Urinary bladder (tissue), 4 donors: ENCODE results near the gene SEZ6L. TPM values are rescaled to one million over a fixed set of nuclear protein-coding genes. Genes with fewer than 3 reads are reported as not detected.

ENCODE experiments used
- DNase-seq: peaks from one replicate; pipeline ENCODE4 v3.0.0-alpha.2; 2015; ENCODE audit errors: extremely low spot score
- H3K27ac ChIP-seq: one replicate; pipeline ENCODE4 v1.5.1; 2013; ENCODE audit warnings: low read depth, mild to moderate bottlenecking, moderate library complexity
- H3K36me3 ChIP-seq: one replicate; pipeline ENCODE4 v1.6.1; 2013; ENCODE audit warnings: mild to moderate bottlenecking, moderate library complexity; ENCODE audit not compliant: insufficient read depth
- H3K4me1 ChIP-seq: one replicate; pipeline ENCODE4 v1.6.1; 2013; ENCODE audit warnings: mild to moderate bottlenecking, moderate library complexity; ENCODE audit not compliant: insufficient read depth
- H3K4me3 ChIP-seq: one replicate; pipeline ENCODE4 v1.5.1; 2013; ENCODE audit warnings: low read depth, low read length
- WGBS: extraction: QIAGEN DNeasy Blood & Tissue Kit; methylation state at CpG from one replicate; pipeline ENCODE4 v1.1.7; 2013; 5-methylcytosine and 5-hydroxymethylcytosine counted together
- polyA plus RNA-seq: library from polyadenylated mRNA; stranded (reverse); fragments of 200-250 nt; gene quantifications from one replicate; pipeline ENCODE4 v1.2.3, GENCODE V29; 2013
- total RNA-seq: library from RNA; depleted of rRNA; stranded (reverse); fragments of >200 nt; gene quantifications from one replicate; pipeline ENCODE4 v1.2.3, GENCODE V29; 2014
- donor health status: healthy with polysubstance abuse.
- donor health status: healthy.

Gene SEZ6L
- total and polyA plus RNA-seq, 2 donors: 0.48 to 2.0 TPM

DNA sequence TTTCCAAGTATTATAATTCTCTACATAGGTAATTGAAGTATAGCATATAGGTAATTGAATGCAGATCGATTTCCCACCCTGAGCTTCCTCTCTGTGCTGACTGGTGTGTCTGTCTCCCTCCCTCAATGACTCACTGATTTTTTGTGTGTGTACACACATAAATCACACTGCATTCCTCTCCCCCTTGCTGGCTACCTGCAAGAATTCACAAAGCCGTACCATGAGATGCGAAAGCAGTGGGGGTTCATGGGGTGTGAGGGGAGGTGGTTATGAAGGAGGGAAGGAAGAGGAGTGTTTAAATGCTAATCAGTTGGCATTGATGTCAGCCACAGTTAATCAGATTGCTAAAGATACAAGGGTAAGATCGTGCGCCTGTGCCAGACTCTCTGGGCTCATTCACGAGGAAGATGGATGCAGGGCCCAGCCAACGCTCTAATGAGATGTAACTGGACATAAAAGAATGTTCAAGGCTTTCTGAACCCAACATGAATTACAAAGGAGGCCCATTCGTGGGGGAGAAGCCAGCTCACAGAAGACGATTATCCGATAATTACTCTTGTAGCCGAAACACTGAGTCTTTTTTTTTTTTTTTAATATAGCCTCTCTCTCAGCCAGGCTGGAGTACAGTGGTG is 107.4 kb downstream of the SEZ6L start:
- Histone ChIP-seq H3K4me1 (no peaks in the 10 kb centered on the region), H3K27ac (no peak overlapping the region), H3K4me3 (no peak overlapping the region), H3K36me3 (no peaks in the 10 kb centered on the region)
- no peak for DNase-seq
- 58% methylated on average over 11 of the region's 11 CpGs for WGBS

DNA sequence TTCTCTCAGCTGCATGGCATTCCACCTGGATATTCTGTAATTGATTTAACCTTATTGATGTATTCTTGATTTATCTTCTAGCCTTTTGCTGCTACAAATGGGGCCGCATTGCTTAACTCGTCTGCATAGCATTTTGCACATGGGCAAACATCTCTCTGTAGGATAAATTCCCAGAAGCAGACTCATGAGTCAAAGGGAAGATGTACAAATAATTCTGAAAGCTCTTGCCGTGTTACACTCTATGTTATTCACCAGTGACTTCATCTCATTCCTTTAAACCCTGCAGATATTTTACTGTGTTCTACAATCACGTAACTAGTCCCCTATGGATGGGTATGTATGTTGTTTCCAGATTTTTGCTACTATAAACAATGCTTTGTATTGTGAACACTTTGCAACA is 112.7 kb downstream of the SEZ6L start:
- WGBS: 78% methylated on average over 4 of the region's 4 CpGs

DNA sequence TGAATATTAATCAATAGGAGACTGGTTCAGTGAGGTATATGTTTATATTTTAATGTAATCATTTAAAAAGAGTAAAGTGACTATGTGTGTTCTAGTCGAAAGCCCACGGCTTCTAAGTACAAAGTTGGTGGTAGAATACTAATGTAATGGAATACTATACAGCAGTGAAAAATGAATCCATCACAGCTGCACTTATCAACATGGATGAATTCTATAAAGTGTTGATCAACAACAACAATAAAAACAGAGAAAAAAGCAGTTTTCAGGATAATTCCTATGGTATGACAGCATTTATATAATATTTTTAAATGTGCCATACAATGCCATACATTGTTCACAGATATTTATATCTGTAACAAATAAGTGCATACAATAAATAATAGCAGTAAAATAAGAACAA is 114.1 kb downstream of the SEZ6L start:
- H3K27ac ChIP-seq: no peak overlapping the region
- WGBS: 94% methylated on average over 2 of the region's 2 CpGs

More for the DNA sequence above, 112.7 kb downstream of the SEZ6L start:
- no peak for DNase-seq
- Histone ChIP-seq H3K4me3 (no peak overlapping the region), H3K4me1 (no peaks in the 10 kb centered on the region), H3K36me3 (no peaks in the 10 kb centered on the region), H3K27ac (no peak overlapping the region)

DNA sequence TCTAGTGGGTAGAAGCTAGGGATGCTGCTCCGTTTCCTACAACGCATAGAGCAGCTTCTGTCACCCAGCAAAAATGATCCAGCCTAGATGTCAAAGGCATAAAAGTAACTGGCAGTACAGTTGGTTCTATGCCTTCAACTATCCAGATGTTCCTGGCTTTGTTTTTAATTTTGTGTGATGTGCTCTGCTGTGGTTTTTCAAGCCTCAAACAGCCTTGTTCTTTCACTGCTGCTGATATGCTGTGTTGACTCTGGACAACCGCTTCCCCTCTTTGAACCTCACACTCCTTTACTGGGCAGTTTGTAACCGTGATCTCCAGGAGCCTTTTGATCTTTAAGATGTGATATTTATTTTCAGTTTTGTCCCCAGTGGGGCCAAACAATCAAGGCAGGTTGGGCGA is 116.4 kb downstream of the SEZ6L start:
- Histone ChIP-seq H3K4me1 (no peaks in the 10 kb centered on the region), H3K27ac (no peak overlapping the region), H3K4me3 (no peak overlapping the region), H3K36me3 (no peaks in the 10 kb centered on the region)
- 57% methylated on average over 5 of the region's 5 CpGs for WGBS
- DNase-seq: no peak

More for the DNA sequence above, 114.1 kb downstream of the SEZ6L start:
- Histone ChIP-seq H3K4me3 (no peak overlapping the region), H3K36me3 (no peaks in the 10 kb centered on the region), H3K4me1 (no peaks in the 10 kb centered on the region)
- no peak for DNase-seq

DNA sequence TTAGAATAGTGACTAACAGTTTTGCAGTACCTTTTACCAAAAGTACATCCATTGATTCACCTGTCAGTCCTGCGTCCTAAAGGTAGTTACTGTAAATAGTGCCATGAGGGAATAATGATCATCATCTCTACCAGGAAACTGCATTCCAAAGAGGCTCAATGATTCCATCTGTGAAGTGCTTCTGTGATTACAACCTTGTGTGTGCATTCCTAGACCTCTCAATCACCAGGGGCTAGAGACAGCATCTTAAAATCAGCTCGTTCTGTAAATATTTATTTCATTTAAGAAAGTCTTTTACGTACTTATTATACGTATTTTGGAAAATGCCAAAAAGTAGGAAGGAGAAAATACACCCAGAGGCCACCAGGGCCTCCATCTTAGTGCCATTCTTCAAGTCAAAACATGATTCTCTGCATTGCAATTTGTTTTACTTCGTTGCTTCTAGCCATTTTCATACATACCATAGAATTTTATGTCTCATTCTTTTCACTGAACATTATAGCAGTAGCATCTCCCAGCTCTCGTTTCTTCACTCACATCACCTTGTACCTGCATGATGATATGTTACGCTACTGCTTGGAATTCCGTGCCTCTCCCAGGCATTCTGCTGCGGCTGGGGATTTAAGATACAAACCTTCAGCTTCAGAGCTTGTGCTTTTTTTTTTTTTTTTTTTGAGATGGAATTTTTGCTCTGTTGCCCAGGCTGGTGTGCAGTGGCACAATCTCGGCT is 117.0 kb downstream of the SEZ6L start:
- DNase-seq: no peak
- WGBS: 70% methylated on average over 10 of the region's 10 CpGs
- no peak overlapping the region for H3K27ac ChIP-seq
- no peaks in the 10 kb centered on the region for H3K4me1 ChIP-seq
- H3K4me3 ChIP-seq: no peak overlapping the region
- H3K36me3 ChIP-seq: no peaks in the 10 kb centered on the region

DNA sequence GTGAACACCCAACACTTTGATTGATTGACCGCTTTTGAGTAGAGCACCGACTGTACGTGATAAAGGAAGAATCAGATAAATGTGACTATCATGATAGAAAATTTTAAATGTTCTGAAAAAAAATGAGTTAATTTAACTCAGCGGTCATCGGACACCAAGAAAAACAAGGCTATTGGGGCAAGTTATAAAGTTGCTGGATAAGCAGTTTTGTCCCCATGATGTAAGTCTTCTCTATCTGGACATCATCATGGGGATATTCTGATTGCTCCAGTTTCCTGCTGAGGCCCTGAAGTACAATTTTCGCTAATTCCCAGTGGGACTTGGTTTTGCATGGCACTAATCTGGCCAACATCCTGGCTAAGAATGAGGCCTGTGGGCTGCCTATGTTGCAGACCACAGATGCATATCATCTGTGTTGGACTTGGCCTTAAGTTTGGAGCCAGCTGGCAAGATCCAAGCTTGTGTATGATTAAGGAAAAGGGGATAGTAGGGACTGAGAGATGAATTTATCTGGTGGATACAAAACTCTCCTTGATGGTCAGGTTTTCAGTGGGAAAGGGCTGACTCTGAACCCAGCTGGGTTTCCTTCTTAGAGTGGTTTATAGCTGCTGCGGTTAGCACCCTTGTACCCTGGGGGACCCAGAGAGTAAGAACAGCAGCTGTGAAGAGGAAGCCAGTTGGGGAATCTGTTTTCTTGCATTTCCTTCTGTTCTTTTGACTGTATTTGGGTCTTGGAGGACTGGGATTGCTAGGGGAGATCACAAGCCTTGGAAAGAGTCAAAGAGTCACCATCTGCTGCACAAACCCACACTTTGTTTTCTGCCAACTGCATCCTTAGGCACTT is 118.3 kb downstream of the SEZ6L start:
- 90% methylated on average over 7 of the region's 7 CpGs for WGBS
- H3K27ac ChIP-seq: no peak overlapping the region
- no peak overlapping the region for H3K4me3 ChIP-seq
- no peaks in the 10 kb centered on the region for H3K36me3 ChIP-seq
- no peaks in the 10 kb centered on the region for H3K4me1 ChIP-seq
- no peak for DNase-seq

DNA sequence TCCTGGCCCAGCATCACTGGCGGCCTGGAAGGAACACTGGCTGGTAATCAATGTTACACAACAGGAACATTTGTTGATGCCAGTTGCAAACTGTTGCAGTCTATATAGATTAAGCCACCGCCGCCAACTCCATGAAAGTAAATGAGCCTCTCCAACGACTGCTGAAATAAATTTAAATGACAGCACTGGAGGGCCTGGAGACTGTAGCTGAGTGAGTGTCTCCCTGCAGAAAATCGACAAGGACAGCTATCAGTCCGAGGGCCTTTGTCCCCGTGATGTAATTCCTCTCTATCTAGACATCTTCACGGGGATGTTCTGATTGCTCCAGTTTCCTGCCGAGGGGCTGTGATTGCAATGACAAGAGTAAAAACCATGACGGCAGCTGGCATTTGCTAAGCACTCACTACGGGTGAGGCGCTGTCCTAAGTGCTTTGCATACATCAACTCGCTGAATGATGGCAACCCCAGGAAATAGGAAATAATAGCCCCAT is 120.4 kb downstream of the SEZ6L start:
- DNase-seq: no peak
- Histone ChIP-seq H3K27ac (no peak overlapping the region), H3K36me3 (no peaks in the 10 kb centered on the region), H3K4me3 (no peak overlapping the region), H3K4me1 (no peaks in the 10 kb centered on the region)
- 62% methylated on average over 13 of the region's 13 CpGs for WGBS

DNA sequence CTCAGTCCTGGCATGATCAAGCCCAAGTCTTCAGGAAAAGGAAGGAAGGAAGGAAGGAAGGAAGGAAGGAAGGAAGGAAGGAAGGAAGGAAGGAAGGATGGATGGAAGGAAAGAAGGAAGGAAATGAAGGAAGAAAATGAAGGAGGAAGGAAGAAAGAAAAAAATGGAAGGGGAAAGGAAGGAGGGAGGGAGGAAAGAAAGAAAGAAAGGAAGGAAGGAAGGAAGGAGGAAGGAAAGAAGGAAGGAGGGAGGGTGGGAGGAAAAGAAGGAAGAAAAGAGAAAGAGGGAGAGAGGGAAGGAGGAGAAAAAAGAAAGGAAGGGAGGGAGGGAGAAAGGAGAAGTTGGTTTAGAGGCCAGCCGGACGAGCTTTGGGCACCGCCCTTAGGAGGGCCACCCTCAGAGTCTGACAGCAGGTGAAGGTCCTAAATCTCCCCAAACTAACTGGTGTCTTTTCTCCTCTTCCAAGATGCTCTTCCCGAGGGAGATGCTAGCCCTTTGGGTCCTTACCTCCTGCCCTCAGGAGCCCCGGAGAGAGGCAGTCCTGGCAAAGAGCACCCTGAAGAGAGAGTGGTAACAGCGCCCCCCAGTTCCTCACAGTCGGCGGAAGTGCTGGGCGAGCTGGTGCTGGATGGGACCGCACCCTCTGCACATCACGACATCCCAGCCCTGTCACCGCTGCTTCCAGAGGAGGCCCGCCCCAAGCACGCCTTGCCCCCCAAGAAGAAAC is 122.8 kb downstream of the SEZ6L start:
- Histone ChIP-seq H3K4me1 (no peaks in the 10 kb centered on the region), H3K4me3 (no peak overlapping the region), H3K27ac (no peak overlapping the region), H3K36me3 (no peaks in the 10 kb centered on the region)
- WGBS: 76% methylated on average over 14 of the region's 14 CpGs
- DNase-seq: no peak

DNA sequence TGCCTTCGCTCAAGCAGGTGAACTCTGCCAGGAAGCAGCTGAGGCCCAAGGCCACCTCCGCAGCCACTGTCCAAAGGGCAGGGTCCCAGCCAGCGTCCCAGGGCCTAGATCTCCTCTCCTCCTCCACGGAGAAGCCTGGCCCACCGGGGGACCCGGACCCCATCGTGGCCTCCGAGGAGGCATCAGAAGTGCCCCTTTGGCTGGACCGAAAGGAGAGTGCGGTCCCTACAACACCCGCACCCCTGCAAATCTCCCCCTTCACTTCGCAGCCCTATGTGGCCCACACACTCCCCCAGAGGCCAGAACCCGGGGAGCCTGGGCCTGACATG is 123.4 kb downstream of the SEZ6L start:
- Histone ChIP-seq H3K4me1 (no peaks in the 10 kb centered on the region), H3K4me3 (no peak overlapping the region), H3K36me3 (no peaks in the 10 kb centered on the region), H3K27ac (no peak overlapping the region)
- no peak for DNase-seq
- WGBS: 88% methylated on average over 13 of the region's 13 CpGs

DNA sequence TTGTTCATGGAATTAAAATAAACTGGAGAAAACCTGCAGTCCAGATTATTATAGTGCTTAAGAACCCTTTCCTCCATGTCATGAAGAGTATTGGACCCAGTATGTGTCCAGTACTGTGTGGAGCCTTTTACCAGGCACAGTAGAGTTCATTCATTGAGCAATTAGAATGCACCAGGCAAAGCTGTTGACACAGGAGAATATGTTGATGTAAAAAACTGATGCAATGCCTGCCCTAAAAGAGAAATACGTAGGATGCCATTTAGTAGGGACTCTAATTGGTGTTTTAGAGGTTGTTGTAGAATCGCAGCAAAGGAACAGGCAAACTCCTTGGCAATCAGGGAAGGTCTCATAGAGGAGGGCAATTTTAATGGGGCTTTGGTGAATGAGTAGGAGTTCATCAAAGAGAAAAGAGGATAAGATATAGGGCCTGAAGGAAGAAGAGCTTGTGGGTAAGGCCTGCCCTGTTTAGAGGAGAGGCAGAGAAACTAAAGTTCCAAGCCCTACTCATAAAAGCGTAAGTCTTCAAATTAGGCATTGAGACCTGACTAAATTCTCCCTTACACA is 126.4 kb downstream of the SEZ6L start:
- DNase-seq: no peak
- Histone ChIP-seq H3K4me3 (no peak overlapping the region), H3K4me1 (no peaks in the 10 kb centered on the region), H3K27ac (no peak overlapping the region), H3K36me3 (no peaks in the 10 kb centered on the region)
- 93% methylated on average over 3 of the region's 3 CpGs for WGBS

DNA sequence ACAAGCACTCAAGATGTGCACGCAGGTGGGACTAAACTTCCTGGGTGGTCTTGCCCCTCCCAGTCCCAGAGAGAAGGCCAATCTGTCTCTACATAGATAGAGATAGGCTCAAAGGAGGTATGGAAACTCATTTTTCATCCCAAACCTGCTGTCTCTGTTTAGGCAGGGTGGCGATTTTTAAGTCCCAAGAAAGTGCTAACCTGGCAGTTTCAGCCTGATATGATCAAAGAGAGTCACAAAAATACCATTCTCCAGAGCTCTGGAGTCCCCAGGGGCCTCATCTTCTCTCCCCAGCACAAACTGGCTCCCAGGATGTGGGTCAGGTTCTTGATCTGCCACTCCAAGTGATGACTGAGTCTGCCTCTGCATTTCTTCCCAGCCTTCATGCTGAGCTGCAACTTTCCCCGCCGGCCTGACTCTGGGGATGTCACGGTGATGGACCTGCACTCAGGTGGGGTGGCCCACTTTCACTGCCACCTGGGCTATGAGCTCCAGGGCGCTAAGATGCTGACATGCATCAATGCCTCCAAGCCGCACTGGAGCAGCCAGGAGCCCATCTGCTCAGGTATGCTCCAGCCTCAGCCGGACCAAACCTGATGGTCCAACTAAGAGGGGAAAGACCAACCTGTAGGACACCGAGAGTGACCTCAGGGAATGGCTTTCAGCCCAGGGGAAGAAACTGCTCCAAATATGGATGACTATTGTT is 129.5 kb downstream of the SEZ6L start:
- no peaks in the 10 kb centered on the region for H3K4me1 ChIP-seq
- no peaks in the 10 kb centered on the region for H3K36me3 ChIP-seq
- H3K4me3 ChIP-seq: no peak overlapping the region
- H3K27ac ChIP-seq: no peak overlapping the region
- no peak for DNase-seq
- WGBS: 78% methylated on average over 9 of the region's 9 CpGs

DNA sequence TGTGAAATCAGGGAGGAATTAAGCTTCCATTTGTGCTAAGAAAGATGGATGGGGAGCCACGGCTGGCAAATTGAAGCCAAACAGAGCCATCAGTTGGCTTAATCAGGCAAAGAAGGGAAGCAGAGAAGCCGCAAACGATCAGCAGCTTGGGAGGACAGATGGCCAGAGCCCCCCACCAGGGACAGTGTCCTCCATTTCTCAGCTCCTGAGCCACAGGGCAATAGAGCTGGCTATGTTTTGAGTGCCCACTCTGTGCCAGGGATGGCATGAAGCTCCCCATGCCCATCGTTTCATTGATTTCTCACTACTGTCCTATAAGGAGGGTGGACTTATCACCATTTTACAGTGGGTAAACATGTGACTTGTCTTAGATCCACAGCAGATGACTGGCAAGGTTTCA is 133.5 kb downstream of the SEZ6L start:
- H3K4me1 ChIP-seq: no peaks in the 10 kb centered on the region
- no peak overlapping the region for H3K27ac ChIP-seq
- DNase-seq: no peak
- WGBS: 53% methylated on average over 4 of the region's 4 CpGs
- no peaks in the 10 kb centered on the region for H3K36me3 ChIP-seq
- no peak overlapping the region for H3K4me3 ChIP-seq

DNA sequence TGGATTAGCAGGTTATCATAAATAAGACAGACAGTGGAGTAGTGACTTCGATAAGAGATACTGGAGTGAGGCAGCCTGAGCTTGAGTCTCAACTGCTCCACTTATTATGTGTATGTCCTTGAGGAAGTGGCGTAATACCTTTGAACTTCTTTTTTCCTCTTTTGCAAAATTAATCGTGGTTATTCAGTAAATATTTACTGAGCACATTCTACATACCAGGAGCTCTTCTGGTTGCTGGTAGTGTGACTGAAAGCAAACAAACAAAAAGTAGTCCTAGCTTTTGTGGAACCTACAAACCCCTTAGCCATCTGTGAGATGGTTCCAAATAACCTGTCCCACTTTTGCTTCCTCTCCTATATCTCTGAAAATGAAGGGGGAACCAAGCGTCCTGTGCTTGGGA is 134.2 kb downstream of the SEZ6L start:
- Histone ChIP-seq H3K4me1 (no peaks in the 10 kb centered on the region), H3K36me3 (no peaks in the 10 kb centered on the region), H3K27ac (no peak overlapping the region), H3K4me3 (no peak overlapping the region)
- DNase-seq: no peak
- 55% methylated on average over 4 of the region's 4 CpGs for WGBS
